HepG2 (cell line): ENCODE measurements around the gene TRDMT1. TPM values are rescaled to one million over a fixed set of nuclear protein-coding genes. Genes with fewer than 3 reads are reported as not detected.

Experiments used
- ATAC-seq: fragments of 200-7000 bp; cut with Tn5 transposase; 3 replicates; pipeline ENCODE4 v1.9.1; 2020; ENCODE audit warnings: mild to moderate bottlenecking, moderate library complexity
- BruUV-seq: library from RNA; stranded (reverse); fragments of 400-500 nt; replicated peaks from 2 replicates; lab custom pipeline; 2021; lab: Mats Ljungman, UMichigan
- CTCF ChIA-PET: fragments of 300-600 bp; formaldehyde crosslinking; extraction: SDS; loops from one replicate; lab custom pipeline; 2021; ENCODE audit warnings: low total read pairs, inconsistent platforms, low intra/inter-chr PET ratio; lab: Yijun Ruan, JAX
- POLR2A ChIA-PET: fragments of 350-600 bp; sonication (Branson Sonifier 250); formaldehyde crosslinking; loops from one replicate; lab custom pipeline; 2020; ENCODE audit warnings: antibody characterized with exemption, inconsistent platforms; lab: Yijun Ruan, JAX
- DNase-seq: peaks from one replicate; pipeline ENCODE4 v3.0.0-alpha.2; 2015; ENCODE audit warnings: low spot score
- FAIRE-seq: peaks from 3 replicates; lab custom pipeline; 2011; peaks lifted over from hg19 to GRCh38; lab: Jason Lieb, UNC
- H2AFZ ChIP-seq: one replicate; pipeline ENCODE4 v1.6.1; 2011; ENCODE audit warnings: low read length, inconsistent platforms
- H3K27ac ChIP-seq: fragments of 300-600 bp; 3 replicates; pipeline ENCODE4 v1.8.0; 2011; ENCODE audit warnings: mixed run types, mild to moderate bottlenecking, mixed read lengths, low read length, inconsistent platforms; ENCODE audit not compliant: insufficient read depth; ENCODE audit errors: extremely low read length
- H3K27me3 ChIP-seq, 2 experiments: fragments of 200-600 bp in 1 of 2; 2 replicates in 1 of 2; 3 replicates in 1 of 2; pipeline versions ENCODE4 v1.6.0 to v1.8.0; 2011; ENCODE audit warnings: low read length in 2 of 2, mild to moderate bottlenecking in 2 of 2, moderate library complexity in 2 of 2, inconsistent platforms in 1 of 2; ENCODE audit not compliant: insufficient read depth in 2 of 2, control insufficient read depth in 1 of 2
- H3K36me3 ChIP-seq, 2 experiments: fragments of 200-600 bp in 1 of 2; replicated peaks in 1 of 2; 2 replicates in 1 of 2; 3 replicates in 1 of 2; pipeline versions ENCODE4 v1.5.1 to v1.8.0; 2011; ENCODE audit warnings: low read length in 2 of 2, inconsistent platforms in 1 of 2; ENCODE audit not compliant: insufficient read depth in 2 of 2, control insufficient read depth in 1 of 2
- H3K4me1 ChIP-seq: 2 replicates; pipeline ENCODE4 v1.5.1; 2012; ENCODE audit warnings: low read length, inconsistent platforms; ENCODE audit not compliant: insufficient read depth
- H3K4me2 ChIP-seq: 2 replicates; pipeline ENCODE4 v1.6.0; 2011; ENCODE audit warnings: low read depth, low read length, inconsistent platforms
- H3K4me3 ChIP-seq, 3 experiments: fragments of 200-600 bp in 1 of 3; sonication (generic), shearing (Covaris generic) in 1 of 3; replicated peaks in 1 of 3; 2 replicates each; pipeline ENCODE4 v1.5.1; 2011 to 2016; ENCODE audit warnings: low read length in 3 of 3, inconsistent platforms in 2 of 3, low read depth in 2 of 3, mild to moderate bottlenecking in 2 of 3, control low read depth in 1 of 3, mixed read lengths in 1 of 3; ENCODE audit not compliant: insufficient read depth in 1 of 3
- H3K79me2 ChIP-seq: one replicate; pipeline ENCODE4 v1.6.1; 2011; ENCODE audit warnings: low read length, inconsistent platforms; ENCODE audit not compliant: insufficient read depth
- H3K9ac ChIP-seq: 2 replicates; pipeline ENCODE4 v1.6.0; 2011; ENCODE audit warnings: mild to moderate bottlenecking, low read depth, low read length, inconsistent platforms; ENCODE audit not compliant: insufficient read depth
- H3K9me3 ChIP-seq: 2 replicates; pipeline ENCODE4 v1.5.1; 2012; ENCODE audit warnings: mild to moderate bottlenecking, low read length
- H4K20me1 ChIP-seq: 2 replicates; pipeline ENCODE4 v1.6.0; 2011; ENCODE audit warnings: inconsistent platforms, mild to moderate bottlenecking, low read length, moderate library complexity; ENCODE audit not compliant: insufficient read depth
- ATF3 ChIP-seq: sonication (generic); formaldehyde crosslinking; IDR thresholded peaks from 2 replicates; pipeline ENCODE4 v1.4.0; 2020; ENCODE audit warnings: missing genetic modification reagents
- CCDC6 ChIP-seq: sonication (generic); formaldehyde crosslinking; IDR thresholded peaks from 2 replicates; pipeline ENCODE4 v1.8.1; 2022; ENCODE audit warnings: mild to moderate bottlenecking, missing genetic modification reagents, moderate library complexity
- FOXC1 ChIP-seq: sonication (generic); formaldehyde crosslinking; IDR thresholded peaks from 2 replicates; pipeline ENCODE4 v1.8.0; 2022; ENCODE audit warnings: mild to moderate bottlenecking, missing genetic modification reagents, borderline replicate concordance
- FOXO1 ChIP-seq: sonication (generic); formaldehyde crosslinking; IDR thresholded peaks from 2 replicates; pipeline ENCODE4 v1.4.0; 2020; ENCODE audit warnings: missing genetic modification reagents
- SATB2 ChIP-seq: sonication (generic); formaldehyde crosslinking; IDR thresholded peaks from 2 replicates; pipeline ENCODE4 v1.5.0; 2020; ENCODE audit warnings: missing genetic modification reagents
- SPEN ChIP-seq: sonication (generic); formaldehyde crosslinking; IDR thresholded peaks from 2 replicates; pipeline ENCODE4 v1.5.1; 2020; ENCODE audit warnings: low read depth, mild to moderate bottlenecking, missing genetic modification reagents
- ZNF362 ChIP-seq: sonication (generic); formaldehyde crosslinking; IDR thresholded peaks from 2 replicates; pipeline ENCODE4 v1.4.0; 2020; ENCODE audit warnings: missing genetic modification reagents, mild to moderate bottlenecking, borderline replicate concordance
- WGBS: methylation state at CpG from one replicate; pipeline ENCODE4 v1.1.6; 2017; ENCODE audit warnings: low lambda C conversion rate; 5-methylcytosine and 5-hydroxymethylcytosine counted together
- in situ Hi-C: cut with HindIII; loops from 2 replicates; pipeline ENCODE4 v1.10.0; 2017; ENCODE audit warnings: low pct_unique_long_range_greater_than_20kb; ENCODE audit not compliant: extremely low pct_ligation_motif_present
- intact Hi-C: fragments of 100-400 bp; cut with micrococcal nuclease; formaldehyde crosslinking; loops from one replicate; pipeline ENCODE4 v1.10.0; 2022; ENCODE audit not compliant: unreplicated experiment
- polyA plus RNA-seq, 8 experiments: library from polyadenylated mRNA; depleted of rRNA in 3 of 8; stranded (reverse) in 7 of 8; unstranded in 1 of 8; fragments of >200 nt; fragmentation: Illumina TruSeq in 4 of 8; extraction: Trizol in 4 of 8; gene quantifications; 2 replicates each; pipeline versions ENCODE4 v1.2.1 to v1.2.3, GENCODE V29; 2011 to 2016; ENCODE audit warnings: low read depth in 4 of 8, missing spikeins in 1 of 8, mixed read lengths in 1 of 8; ENCODE audit not compliant: insufficient read depth in 1 of 8
- total RNA-seq, 5 experiments: library from RNA; depleted of rRNA; stranded (reverse); fragments of >200 nt; fragmentation: Illumina TruSeq; extraction: Trizol; gene quantifications; 2 replicates each; pipeline ENCODE4 v1.2.3, GENCODE V29; 2016; ENCODE audit warnings: low read depth in 1 of 5

TRDMT1 gene
- total and polyA plus RNA-seq, 2 of the 13 experiments (the other 11 are each of a cell fraction or from before 2014, with no cell fraction given), result 2.0 to 3.0 TPM

GRCh38 chr10:17181110-17181509 lies 20.4 kb downstream of the TRDMT1 start (continued):
- no peak for TF ChIP-seq CCDC6 (CRISPR knock-in tag)
- TF ChIP-seq SATB2 (CRISPR knock-in tag), result no peak
- TF ChIP-seq ZNF362 (CRISPR knock-in tag), result no peak
- TF ChIP-seq ATF3 (CRISPR knock-in tag), result no peak

GRCh38 chr10:17179002-17179401 lies 22.5 kb downstream of the TRDMT1 start:
- BruUV-seq, result no TSS peak
- no peaks in the 10 kb centered on the region for H3K79me2 ChIP-seq
- no peak overlapping the region for H3K9ac ChIP-seq
- ChIA-PET POLR2A (no interaction called here), CTCF (no interaction called here)
- intact Hi-C loops, result no loop called here
- 61% methylated on average over 3 of the region's 3 CpGs for WGBS
- H2AFZ ChIP-seq, result no peak overlapping the region
- no peaks in the 10 kb centered on the region for H3K36me3 ChIP-seq
- H3K4me2 ChIP-seq, result no peak overlapping the region
- FAIRE-seq (no peak), ATAC-seq (no peak), DNase-seq (no peak)
- H3K9me3 ChIP-seq, result no peaks in the 10 kb centered on the region
- H3K4me3 ChIP-seq, result no peak overlapping the region
- TF ChIP-seq FOXC1 (no peak), FOXO1 (no peak), SPEN (no peak)
- no peaks in the 10 kb centered on the region for H3K4me1 ChIP-seq
- in situ Hi-C loops, result no loop called here
- no peaks in the 10 kb centered on the region; a peak in 1 of 5 replicates for H3K27me3 ChIP-seq
- no peaks in the 10 kb centered on the region for H4K20me1 ChIP-seq
- no peak overlapping the region for H3K27ac ChIP-seq
